ENCODE measurements around the gene TUBB4B.
"Not testable (repeated sequence)": the region's sequence is repeated elsewhere in the genome, so short reads cannot be mapped to it uniquely, and the experiment has no call there.

The TUBB4B gene

GRCh38 chr9:137234055-137234697 lies 6.9 kb upstream of the TUBB4B start:
- Histone ChIP-seq H3K27me3 (ENCODE audit: control insufficient read depth in 1 of 2, insufficient read depth in 2 of 2, low read length in 2 of 2) (peaks cover 36 to 44% of the 10 kb centered on the region in 2 donors), H3K9ac (ENCODE audit: low read length in 2 of 2) (no peak overlapping the region), H3K4me1 (ENCODE audit: control insufficient read depth, insufficient read depth, low read length) (peaks cover 28% of the 10 kb centered on the region), H3K27ac (ENCODE audit: low read length) (no peak overlapping the region), H3K4me3 (ENCODE audit: low read length in 2 of 2) (no peak overlapping the region), H3K9me3 (ENCODE audit: control insufficient read depth in 2 of 2, low read length in 2 of 2) (no peaks in the 10 kb centered on the region), H3K36me3 (ENCODE audit: control insufficient read depth in 2 of 2, insufficient read depth in 2 of 2, low read length in 2 of 2) (no peaks in the 10 kb centered on the region)

DNA sequence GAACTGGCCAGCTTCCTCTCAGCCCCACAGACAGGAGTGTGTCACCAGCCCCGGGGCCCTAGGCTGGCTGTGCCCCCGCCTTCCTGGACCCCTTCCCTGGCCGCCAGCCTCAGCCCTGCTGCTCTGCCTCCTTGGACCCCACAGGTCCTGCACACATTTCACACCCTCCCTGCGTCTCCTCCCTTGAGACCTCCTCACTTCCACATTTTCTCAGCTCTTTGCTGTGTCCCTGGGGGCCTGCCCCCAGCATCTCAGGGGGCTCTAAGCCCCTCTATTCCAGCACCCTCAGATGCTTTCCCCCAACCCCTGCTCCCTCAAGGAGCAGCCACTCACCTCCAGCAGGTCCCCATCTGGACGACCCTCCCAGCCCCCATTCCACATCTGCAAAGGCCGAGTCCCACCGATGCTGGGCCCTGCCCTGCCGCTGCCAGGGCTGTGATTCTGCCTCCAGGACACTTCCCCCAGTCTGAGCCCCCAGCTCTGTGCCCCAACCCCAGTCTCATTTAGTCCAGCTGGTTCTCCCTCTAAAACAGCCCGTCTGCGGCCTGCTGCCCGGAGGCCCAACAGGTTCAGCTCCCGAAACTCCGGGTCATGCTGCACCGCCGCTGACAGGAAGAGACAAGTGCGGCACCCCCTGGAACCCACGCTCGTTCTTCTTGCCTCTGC lies 6.2 kb upstream of the TUBB4B start:
- Histone ChIP-seq H3K27me3 (ENCODE audit: control insufficient read depth in 1 of 2, insufficient read depth in 2 of 2, low read length in 2 of 2) (peaks cover 31 to 36% of the 10 kb centered on the region in 2 donors), H3K36me3 (ENCODE audit: control insufficient read depth in 2 of 2, insufficient read depth in 2 of 2, low read length in 2 of 2) (no peaks in the 10 kb centered on the region), H3K27ac (ENCODE audit: low read length) (no peak overlapping the region), H3K4me3 (ENCODE audit: low read length in 2 of 2) (no peak overlapping the region), H3K4me1 (ENCODE audit: control insufficient read depth, insufficient read depth, low read length) (peaks cover 28% of the 10 kb centered on the region), H3K9ac (ENCODE audit: low read length in 2 of 2) (no peak overlapping the region), H3K9me3 (ENCODE audit: control insufficient read depth in 2 of 2, low read length in 2 of 2) (no peaks in the 10 kb centered on the region)

DNA sequence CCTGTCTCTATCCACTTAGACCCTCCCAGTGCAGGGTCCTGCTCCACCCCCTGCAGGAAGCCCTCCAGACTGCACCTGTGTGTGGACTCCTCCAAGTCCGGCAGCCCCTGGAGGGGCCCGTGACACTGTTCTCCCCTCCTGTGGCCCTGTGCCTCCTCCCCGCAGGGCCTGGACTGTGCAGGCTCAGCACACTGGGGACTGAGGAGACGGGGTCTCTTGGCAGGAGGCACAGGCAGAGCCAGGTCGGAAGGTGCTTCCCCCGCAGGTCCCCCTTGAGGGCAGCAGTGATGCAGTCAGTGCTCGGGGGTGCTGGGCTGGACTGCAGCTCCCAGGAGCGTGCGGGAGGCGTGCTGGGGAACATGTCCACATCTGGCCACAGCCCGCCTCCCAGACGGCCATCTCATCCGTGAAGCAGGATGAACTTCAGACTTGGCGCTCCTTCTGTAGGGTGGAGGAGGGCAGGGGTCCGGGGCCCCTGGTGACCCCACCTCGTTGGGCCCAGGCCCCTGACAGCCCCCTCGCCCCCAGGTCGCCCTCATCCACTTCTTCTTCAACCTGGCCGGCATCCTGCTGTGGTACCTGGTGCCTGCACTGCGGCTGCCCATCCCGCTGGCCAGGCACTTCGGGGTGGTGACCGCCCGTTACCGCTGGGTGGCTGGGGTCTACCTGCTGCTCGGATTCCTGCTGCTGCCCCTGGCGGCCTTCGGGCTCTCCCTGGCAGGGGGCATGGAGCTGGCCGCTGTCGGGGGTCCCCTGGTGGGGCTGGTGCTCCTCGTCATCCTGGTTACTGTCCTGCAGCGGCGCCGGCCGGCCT lies 5.5 kb upstream of the TUBB4B start:
- Histone ChIP-seq H3K9ac (ENCODE audit: low read length in 2 of 2) (peak overlapping the region in 1 of 2 donors; percentile 22), H3K27me3 (ENCODE audit: control insufficient read depth in 1 of 2, insufficient read depth in 2 of 2, low read length in 2 of 2) (peaks cover 27 to 30% of the 10 kb centered on the region in 2 donors), H3K27ac (ENCODE audit: low read length) (no peak overlapping the region)

GRCh38 chr9:137236238-137236935 lies 4.7 kb upstream of the TUBB4B start:
- Histone ChIP-seq H3K27ac (ENCODE audit: low read length) (no peak overlapping the region), H3K36me3 (ENCODE audit: control insufficient read depth in 2 of 2, insufficient read depth in 2 of 2, low read length in 2 of 2) (no peaks in the 10 kb centered on the region), H3K9ac (ENCODE audit: low read length in 2 of 2) (peak overlapping the region; percentile 21 to 22), H3K9me3 (ENCODE audit: control insufficient read depth in 2 of 2, low read length in 2 of 2) (no peaks in the 10 kb centered on the region), H3K27me3 (ENCODE audit: control insufficient read depth in 1 of 2, insufficient read depth in 2 of 2, low read length in 2 of 2) (peaks cover 22 to 23% of the 10 kb centered on the region in 2 donors), H3K4me3 (ENCODE audit: low read length in 2 of 2) (peak overlapping the region; percentile 51 to 60), H3K4me1 (ENCODE audit: control insufficient read depth, insufficient read depth, low read length) (peaks cover 33% of the 10 kb centered on the region)

More for the DNA sequence above, 5.5 kb upstream of the TUBB4B start:
- Histone ChIP-seq H3K4me1 (ENCODE audit: control insufficient read depth, insufficient read depth, low read length) (peaks cover 33% of the 10 kb centered on the region), H3K9me3 (ENCODE audit: control insufficient read depth in 2 of 2, low read length in 2 of 2) (no peaks in the 10 kb centered on the region), H3K36me3 (ENCODE audit: control insufficient read depth in 2 of 2, insufficient read depth in 2 of 2, low read length in 2 of 2) (no peaks in the 10 kb centered on the region), H3K4me3 (ENCODE audit: low read length in 2 of 2) (peak overlapping the region; percentile 51 to 60)

GRCh38 chr9:137236936-137237421 lies 4.1 kb upstream of the TUBB4B start:
- H3K27me3 ChIP-seq (ENCODE audit: control insufficient read depth in 1 of 2, insufficient read depth in 2 of 2, low read length in 2 of 2), result peaks cover 17% of the 10 kb centered on the region in 2 donors
- no peak overlapping the region for H3K27ac ChIP-seq (ENCODE audit: low read length)
- peaks cover 37% of the 10 kb centered on the region for H3K4me1 ChIP-seq (ENCODE audit: control insufficient read depth, insufficient read depth, low read length)
- H3K4me3 ChIP-seq (ENCODE audit: low read length in 2 of 2), result peak overlapping the region in 1 of 2 donors; percentile 35
- H3K9ac ChIP-seq (ENCODE audit: low read length in 2 of 2), result no peak overlapping the region
- no peaks in the 10 kb centered on the region for H3K9me3 ChIP-seq (ENCODE audit: control insufficient read depth in 2 of 2, low read length in 2 of 2)
- H3K36me3 ChIP-seq (ENCODE audit: control insufficient read depth in 2 of 2, insufficient read depth in 2 of 2, low read length in 2 of 2), result peaks cover 0 to under 1% of the 10 kb centered on the region in 2 donors

- Histone ChIP-seq H3K4me1 (ENCODE audit: control insufficient read depth, insufficient read depth, low read length) (peaks cover 47% of the 10 kb centered on the region), H3K4me3 (ENCODE audit: low read length in 2 of 2) (no peak overlapping the region), H3K36me3 (ENCODE audit: control insufficient read depth in 2 of 2, insufficient read depth in 2 of 2, low read length in 2 of 2) (peaks cover 6 to 10% of the 10 kb centered on the region in 2 donors), H3K9ac (ENCODE audit: low read length in 2 of 2) (no peak overlapping the region), H3K27ac (ENCODE audit: low read length) (no peak overlapping the region), H3K9me3 (ENCODE audit: control insufficient read depth in 2 of 2, low read length in 2 of 2) (no peaks in the 10 kb centered on the region), H3K27me3 (ENCODE audit: control insufficient read depth in 1 of 2, insufficient read depth in 2 of 2, low read length in 2 of 2) (peaks cover 9 to 15% of the 10 kb centered on the region in 2 donors)
These were observed 3.0 kb upstream of the TUBB4B start for GRCh38 chr9:137237759-137238726.

DNA sequence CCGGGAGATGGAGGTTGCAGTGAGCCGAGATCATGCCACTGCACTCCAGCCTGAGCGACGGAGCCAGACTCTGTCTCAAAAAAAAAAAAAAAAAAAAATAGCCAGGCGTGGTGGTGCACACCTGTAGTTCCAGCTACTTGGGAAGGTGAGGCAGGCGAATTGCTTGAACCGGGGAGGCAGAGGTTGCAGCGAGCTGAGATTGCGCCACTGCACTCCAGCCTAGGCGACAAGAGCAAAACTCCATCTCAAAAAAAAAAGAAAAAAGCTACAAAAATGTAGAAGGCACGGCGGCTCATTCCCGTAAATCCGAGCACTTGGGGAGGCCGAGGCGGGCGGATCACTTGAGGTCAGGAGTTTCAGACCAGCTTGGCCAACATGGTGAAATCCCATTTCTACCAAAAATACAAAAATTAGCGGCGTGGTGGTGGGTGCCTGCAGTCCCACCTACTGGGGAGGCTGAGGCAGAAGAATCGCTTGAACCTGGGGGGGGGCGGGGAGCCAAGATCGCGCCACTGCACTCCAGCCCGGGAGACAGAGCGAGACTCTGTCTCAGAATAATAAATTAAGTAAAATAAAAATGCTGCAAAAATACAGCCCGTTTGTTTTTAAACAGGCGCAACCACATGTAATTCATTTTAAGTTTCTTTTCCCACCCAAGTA lies 1.4 kb upstream of the TUBB4B start:
- H3K27ac ChIP-seq (ENCODE audit: low read length), result peak overlapping the region; percentile 88

DNA sequence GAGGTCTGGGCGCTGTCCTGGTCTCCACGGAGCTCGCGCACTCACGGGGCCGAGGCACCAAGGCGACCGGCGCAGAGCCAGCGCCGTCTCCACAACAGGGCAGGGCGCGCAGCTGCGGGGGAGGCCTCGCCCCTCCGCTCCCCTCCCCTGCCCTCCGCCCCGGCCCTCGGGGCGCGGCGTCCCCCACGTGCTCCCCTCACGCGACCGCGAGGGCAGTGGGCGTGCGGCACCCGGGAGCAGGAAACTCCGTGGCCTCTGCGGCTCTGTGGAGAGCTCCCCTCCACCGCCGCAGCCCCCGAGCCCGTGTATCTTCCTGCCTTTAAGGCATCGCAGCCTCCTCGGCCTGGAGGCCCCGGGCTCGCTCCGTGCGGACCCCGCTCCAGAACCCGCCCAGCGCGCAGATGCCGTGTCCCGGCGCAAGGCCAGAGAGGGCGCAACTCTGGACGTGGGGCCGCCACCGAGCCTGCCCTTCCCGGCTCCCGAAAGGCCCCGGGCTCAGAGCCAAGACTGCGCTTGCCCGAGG lies 708 bp upstream of the TUBB4B start:
- Histone ChIP-seq H3K9me3 (ENCODE audit: control insufficient read depth in 2 of 2, low read length in 2 of 2) (no peaks in the 10 kb centered on the region), H3K36me3 (ENCODE audit: control insufficient read depth in 2 of 2, insufficient read depth in 2 of 2, low read length in 2 of 2) (peaks cover 10 to 16% of the 10 kb centered on the region in 2 donors), H3K4me1 (ENCODE audit: control insufficient read depth, insufficient read depth, low read length) (peaks cover 57% of the 10 kb centered on the region), H3K27me3 (ENCODE audit: control insufficient read depth in 1 of 2, insufficient read depth in 2 of 2, low read length in 2 of 2) (peaks cover 0 to 2% of the 10 kb centered on the region in 2 donors), H3K4me3 (ENCODE audit: low read length in 2 of 2) (peak overlapping the region; percentile 69 to 84), H3K9ac (ENCODE audit: low read length in 2 of 2) (peak overlapping the region; percentile 66 to 71), H3K27ac (ENCODE audit: low read length) (peak overlapping the region; percentile 88)

More for the DNA sequence above, 1.4 kb upstream of the TUBB4B start:
- Histone ChIP-seq H3K4me1 (ENCODE audit: control insufficient read depth, insufficient read depth, low read length) (peaks cover 57% of the 10 kb centered on the region), H3K9ac (ENCODE audit: low read length in 2 of 2) (peak overlapping the region; percentile 29 to 66), H3K4me3 (ENCODE audit: low read length in 2 of 2) (peak overlapping the region; percentile 69 to 84), H3K36me3 (ENCODE audit: control insufficient read depth in 2 of 2, insufficient read depth in 2 of 2, low read length in 2 of 2) (peaks cover 10 to 16% of the 10 kb centered on the region in 2 donors)
- not testable (repeated sequence) for H3K9me3 ChIP-seq (ENCODE audit: control insufficient read depth in 2 of 2, low read length in 2 of 2); H3K27me3 ChIP-seq (ENCODE audit: control insufficient read depth in 1 of 2, insufficient read depth in 2 of 2, low read length in 2 of 2)

Measured in stomach smooth muscle (tissue), 2 donors.